PC-9 (cell line): Measurements from ENCODE around the gene TAAR2.

Experiments used
- EZH2 ChIP-seq: fragments of 200-600 bp; sonication (generic); IDR thresholded peaks from 2 replicates; pipeline ENCODE4 v1.8.0; 2017; ENCODE audit warnings: antibody characterized with exemption, low read depth
- TF ChIP-seq, protein P1 (sequence below): fragments of 200-600 bp; sonication (generic); conservative IDR thresholded peaks from 2 replicates; pipeline ENCODE4 v1.6.1; 2017; ENCODE audit warnings: mixed run types, antibody characterized with exemption, mild to moderate bottlenecking, moderate library complexity

DNA sequence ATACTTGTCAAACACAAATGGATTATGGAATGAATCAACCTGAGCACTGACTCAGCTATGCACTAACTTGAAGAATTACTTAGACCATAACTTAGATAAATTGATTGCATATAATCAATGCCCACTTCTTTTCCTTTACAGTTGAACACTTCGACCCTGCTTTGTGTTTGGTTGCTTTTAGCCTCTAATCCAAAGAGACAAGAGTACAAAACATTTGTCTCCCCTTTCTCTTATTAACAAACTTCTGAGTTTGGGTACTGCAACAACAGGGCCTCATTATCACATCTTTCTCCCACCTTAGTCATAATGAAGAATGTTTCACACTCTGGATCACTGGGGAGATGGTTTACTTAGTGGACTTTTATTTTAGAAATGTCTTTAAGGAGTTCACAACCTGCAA, 56.5 kb downstream of the TAAR2 start:
- TF ChIP-seq, protein P1, sequence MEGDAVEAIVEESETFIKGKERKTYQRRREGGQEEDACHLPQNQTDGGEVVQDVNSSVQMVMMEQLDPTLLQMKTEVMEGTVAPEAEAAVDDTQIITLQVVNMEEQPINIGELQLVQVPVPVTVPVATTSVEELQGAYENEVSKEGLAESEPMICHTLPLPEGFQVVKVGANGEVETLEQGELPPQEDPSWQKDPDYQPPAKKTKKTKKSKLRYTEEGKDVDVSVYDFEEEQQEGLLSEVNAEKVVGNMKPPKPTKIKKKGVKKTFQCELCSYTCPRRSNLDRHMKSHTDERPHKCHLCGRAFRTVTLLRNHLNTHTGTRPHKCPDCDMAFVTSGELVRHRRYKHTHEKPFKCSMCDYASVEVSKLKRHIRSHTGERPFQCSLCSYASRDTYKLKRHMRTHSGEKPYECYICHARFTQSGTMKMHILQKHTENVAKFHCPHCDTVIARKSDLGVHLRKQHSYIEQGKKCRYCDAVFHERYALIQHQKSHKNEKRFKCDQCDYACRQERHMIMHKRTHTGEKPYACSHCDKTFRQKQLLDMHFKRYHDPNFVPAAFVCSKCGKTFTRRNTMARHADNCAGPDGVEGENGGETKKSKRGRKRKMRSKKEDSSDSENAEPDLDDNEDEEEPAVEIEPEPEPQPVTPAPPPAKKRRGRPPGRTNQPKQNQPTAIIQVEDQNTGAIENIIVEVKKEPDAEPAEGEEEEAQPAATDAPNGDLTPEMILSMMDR: no peak
- no peak for TF ChIP-seq EZH2
